Epidermal melanocyte (primary cell): ENCODE results near the gene GSK3B.

Source experiments
- DNase-seq: peaks from one replicate; pipeline ENCODE4 v3.0.0; 2011; ENCODE audit warnings: low spot score; ENCODE audit not compliant: insufficient read length

GSK3B gene

DNA sequence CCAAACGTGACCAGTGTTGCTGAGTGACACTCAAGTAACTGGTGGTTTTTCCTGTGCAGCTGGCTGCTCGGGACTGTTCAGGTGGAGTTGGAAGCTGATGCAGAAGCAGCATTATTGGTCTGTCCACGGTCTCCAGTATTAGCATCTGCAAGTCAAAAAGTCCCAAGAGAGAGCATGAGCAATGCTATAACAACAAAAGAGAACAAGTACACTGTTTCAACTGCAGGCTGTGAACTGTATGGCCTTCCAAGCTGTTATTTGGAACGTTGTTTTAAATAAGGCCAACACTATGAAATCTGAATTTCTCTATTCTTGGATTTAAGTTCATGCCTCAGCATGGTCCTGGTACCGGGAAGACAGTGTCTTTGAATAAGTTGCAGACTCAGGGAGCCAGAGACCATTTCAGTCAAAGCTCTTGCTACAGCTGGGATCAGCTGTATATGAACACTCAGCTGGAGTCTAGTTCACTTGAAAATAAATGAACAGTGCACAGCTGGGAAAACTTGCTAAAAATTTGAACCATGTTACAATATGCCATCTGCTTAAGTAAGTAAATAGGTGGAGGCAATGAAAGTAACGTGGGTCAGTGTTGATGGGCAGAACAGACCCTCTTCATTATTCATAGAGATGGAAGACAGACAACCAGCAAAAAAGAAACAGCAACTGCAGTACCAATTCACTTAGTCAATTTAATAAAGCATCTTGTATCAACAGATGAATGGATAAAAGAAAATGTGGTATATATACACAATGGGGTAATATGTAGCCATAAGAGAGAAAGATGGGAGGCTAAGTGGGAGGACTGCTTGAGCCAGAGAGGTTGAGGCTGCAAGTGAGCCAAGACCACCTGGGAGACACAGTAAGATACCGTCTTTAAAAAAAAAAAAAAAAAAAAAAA lies 267.3 kb downstream of the GSK3B start:
- no peak for DNase-seq

- no peak for DNase-seq
These were observed 268.4 kb downstream of the GSK3B start for GRCh38 chr3:119825820-119826219.

DNA sequence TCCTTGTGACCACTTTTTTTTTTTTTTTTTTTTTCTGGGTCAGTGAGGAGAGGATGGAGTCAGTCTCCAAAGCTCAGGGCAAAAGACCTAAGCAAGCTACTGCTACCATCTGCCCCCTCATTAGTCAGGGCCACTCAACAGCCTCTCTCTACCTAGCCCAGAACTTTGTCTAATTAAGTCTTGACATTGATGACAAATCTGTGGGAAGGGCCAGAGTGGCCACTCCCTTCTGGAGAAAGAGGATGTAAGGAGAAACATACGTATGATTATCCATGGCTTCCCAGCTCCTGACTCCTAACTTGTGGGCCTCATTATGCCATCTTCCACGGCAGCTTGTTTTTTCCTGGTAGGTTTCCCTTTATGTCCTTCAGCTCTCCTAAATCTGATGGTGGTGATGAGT lies 274.4 kb downstream of the GSK3B start:
- DNase-seq: no peak

DNA sequence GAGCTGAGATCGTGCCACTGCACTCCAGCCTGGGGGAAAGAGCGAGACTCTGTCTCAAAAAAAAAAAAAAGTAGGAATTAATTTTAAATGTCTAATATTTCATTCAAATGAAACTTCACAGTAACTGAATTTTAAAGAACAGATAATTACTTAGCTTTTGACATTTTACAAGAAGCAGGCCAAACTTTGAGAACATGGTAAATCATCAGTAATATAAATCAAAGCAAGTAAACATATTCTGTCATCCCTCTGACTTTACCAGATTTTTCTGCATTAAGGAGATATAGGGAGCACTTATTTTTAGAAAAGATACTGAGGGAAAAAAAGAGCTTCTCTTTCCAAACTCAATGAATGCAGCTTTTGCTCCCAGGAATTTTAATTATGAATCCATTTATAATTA lies 275.3 kb downstream of the GSK3B start:
- no peak for DNase-seq

DNA sequence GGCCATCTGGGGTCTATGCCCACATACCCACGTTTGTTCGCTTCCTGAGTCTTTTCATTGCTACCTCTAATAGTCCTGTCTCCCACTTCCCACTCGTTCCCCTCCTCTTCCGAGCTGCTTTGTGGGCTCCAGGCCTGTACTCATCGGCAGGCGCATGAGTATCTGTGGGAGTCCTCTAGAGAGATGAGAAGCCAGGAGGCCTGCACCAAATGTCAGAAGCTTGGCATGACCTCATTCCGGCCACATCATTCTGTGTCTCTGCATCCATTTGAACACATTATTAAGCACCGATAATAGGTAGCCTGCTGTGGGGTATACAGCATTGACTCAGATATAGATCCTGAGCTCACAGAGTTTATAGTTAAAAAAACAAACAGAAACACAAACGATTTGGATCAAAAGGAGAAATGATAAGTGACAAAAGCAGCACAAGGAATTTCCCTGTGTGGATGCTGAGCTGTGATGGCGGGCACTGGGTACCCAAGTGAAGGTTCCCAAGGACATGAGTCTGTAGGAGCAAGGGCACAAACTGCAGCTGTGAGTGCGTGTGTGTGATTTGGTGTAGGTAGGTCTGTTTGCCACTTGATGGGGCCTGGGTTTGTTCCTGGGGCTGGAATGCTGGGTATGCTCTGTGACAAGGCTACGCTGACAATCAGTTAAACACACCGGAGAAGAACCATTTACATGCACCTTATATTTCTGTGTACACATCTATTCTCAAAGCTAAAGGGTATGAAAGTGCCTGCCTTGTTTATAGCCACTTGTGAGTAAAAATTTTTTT lies 276.5 kb downstream of the GSK3B start:
- DNase-seq: no peak

DNA sequence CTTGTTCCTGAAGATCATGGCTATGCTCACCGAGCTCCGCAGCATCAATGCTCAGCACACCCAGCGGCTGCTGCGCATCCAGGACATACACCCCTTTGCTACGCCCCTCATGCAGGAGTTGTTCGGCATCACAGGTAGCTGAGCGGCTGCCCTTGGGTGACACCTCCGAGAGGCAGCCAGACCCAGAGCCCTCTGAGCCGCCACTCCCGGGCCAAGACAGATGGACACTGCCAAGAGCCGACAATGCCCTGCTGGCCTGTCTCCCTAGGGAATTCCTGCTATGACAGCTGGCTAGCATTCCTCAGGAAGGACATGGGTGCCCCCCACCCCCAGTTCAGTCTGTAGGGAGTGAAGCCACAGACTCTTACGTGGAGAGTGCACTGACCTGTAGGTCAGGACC lies 277.2 kb downstream of the GSK3B start:
- DNase-seq: no peak

GRCh38 chr3:119815716-119816115 lies 278.5 kb downstream of the GSK3B start:
- no peak for DNase-seq

GRCh38 chr3:119812491-119813058 lies 281.7 kb downstream of the GSK3B start:
- DNase-seq: no peak

DNA sequence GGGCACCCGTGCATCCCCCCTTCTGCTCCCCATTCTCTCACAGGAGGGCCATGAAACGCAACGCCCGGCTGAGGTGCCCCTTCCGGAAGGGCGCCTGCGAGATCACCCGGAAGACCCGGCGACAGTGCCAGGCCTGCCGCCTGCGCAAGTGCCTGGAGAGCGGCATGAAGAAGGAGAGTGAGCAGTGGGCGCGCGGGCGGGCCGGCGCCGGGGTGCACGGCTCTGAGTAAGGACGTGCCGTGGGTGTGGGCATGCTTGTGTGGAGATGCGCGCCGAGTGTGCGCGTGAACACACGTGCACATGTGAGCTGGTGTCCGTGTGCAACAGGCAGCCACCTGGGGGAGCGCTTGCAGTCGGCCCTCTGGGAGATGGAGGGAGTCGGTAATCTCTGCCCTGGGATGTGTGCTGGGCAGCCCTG lies 284.2 kb downstream of the GSK3B start:
- no peak for DNase-seq

DNA sequence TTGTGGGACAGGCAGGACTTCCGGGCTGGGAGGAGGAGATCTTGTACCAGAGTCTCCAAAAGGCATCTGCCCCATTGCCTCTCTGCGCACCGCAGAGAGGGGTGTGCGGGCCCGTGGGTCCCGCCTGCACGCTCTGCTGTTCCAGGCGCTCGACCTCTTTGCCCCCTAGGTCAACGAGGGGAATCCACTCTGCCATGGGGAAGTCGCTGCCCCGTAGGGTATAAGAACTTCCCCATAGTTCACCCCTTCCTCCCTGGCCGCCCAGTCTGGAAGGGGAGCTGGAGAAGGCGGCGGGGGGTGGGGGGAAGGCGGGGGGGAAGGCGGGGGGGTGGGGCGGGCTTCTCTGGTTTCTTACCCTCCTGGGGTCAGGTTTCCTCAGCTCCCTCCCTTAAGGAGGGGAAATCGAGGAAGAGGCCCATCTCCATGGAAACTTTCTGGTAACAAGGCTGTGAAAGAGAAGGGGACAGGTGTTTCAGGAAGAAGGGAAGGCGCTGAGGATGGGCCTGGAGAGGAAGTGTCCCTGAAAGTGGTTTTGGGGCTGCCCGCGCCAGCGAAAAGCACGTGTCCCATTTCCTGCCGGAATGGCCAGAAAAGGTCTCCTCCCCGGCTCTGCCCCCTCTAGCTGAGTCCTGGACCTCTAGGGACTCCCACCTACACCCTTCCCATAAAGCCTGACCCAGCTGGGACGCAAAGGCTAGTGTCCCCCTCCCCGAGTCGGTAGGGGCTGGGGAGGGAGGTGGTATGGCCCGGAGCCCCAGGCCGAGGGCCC lies 284.8 kb downstream of the GSK3B start:
- no peak for DNase-seq

DNA sequence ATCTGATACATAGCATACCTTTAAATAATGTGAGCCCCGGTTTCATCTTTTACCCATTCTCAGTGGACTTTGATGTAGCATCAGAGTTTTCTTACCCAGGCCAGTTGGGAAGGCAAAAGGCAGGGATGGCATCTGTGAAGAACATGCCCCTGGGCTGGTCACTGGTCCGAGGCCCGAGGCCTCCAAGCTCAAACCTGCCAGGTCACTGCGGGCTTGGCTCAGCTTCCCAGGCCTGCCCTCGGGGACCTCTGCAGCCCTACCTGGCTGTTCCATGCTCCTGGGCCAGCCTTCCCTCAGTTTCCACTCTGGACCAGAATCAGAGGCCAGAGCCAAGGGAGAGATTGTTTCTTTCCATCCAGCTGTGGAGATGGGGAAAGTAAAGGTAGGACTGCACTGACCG lies 285.4 kb downstream of the GSK3B start:
- DNase-seq: no peak

DNA sequence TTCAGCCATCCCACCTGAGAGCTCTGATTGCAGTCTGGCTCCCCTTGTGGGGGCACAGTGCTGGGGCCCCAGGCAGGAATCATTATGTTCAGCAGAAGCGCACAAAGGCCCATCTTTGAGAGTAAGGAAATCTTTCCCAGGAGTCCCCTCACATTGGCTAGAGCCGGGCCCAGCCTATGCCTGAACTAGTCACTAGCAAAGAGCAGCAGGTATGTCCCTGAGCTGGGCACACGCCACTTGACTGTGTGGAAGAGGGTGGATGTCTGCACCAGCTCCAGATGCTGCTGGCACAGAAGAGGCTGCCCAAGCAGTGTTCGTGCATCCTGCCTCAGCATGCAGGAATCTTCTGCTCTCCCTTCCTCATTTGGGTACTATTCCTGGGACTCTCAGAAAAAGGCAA lies 286.0 kb downstream of the GSK3B start:
- no peak for DNase-seq

DNA sequence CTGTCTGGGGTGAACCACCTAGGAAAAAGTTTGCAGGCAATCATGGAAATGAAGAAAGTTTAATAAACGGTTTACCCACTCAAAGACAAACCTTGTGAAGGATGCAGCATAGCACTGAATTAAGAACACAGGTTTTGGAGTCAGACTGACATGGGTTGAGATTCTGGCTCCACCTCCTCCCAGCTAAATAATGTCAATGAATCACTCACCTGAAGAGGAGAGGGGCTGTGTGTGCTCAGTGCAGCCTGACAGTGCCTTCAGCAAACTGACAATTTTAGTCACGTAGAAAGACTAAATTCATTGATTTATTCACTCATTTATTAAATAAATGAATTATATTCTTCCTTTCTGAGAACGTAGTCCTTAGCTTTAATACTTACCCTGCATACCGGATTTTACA lies 293.4 kb downstream of the GSK3B start:
- DNase-seq: no peak

DNA sequence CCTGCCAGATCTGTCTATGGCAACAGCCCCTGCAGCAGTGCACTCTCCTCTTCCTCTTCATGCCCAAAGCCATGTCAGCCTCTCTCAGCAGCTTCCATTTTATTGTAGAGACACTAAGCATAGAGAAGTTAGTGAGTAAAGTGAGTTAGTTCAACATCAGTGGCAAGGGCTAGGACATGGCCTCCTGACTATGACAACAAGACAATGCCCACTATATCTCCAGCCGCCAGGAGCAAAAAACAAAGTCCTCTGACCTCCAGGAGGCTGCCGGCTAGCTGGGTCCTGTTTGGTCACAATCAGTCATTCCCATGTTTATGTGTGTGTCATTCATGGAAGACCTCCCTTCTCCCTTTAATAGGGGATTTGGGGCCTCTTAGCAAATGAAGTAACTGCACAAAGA lies 297.5 kb downstream of the GSK3B start:
- no peak for DNase-seq

DNA sequence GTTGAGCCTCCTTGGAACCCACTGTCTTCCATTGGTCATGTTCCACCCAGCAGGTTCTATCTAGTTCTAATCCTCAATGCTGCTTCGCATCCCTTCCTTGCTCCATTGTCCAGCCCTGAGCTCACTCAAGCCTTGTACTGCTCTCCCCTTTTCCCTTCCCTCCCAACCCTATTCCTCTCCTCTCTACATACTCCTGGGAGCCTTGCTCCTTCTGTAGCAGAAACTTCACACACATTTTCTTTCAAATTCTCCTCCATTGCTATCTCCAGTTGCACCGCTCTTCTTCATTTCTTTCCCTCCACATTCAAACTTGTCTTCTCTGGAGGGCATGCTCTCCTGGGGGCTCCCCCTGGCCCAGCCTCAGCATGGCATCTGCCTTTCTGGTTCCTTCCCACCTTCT lies 297.9 kb downstream of the GSK3B start:
- no peak for DNase-seq

DNA sequence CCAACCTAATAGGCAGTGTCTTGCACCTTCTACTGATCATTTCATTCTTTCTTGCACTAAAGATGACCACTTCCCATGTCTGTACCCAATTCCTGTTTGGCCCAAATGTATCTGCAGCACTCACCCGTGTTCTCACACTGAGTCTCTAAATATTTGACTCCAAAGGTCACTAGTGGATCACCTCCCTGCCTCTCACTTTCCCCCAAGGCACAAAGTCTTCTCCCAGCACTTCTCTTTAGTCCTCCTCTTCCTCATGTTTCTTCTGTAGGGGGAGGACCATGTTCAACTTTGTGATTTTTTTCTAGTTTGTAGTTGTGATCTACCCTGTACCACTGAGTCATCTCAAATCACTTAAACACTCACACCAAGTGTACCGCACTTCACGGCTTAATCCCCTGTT lies 298.4 kb downstream of the GSK3B start:
- DNase-seq: no peak

- DNase-seq: no peak
These were observed 299.2 kb downstream of the GSK3B start for GRCh38 chr3:119794971-119795612.

DNA sequence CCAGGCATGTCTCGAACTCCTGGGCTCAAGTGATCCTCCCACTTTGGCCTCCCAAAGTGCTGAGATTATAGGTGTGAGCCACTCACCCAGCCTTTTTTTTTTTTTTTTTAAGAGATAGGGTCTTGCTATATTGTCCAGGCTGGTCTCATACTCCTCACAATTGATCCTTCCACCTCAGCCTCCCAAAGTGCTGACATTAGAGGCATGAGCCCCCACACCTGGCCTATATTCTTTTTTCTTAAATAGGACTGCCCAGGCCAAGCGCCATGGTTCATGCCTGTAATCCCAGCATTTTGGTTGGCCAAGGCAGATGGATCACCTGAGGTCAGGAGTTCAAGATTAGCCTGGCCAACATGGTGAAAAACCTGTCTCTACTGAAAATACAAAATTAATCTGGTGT lies 299.8 kb downstream of the GSK3B start:
- DNase-seq: no peak

- DNase-seq: no peak
These were observed 302.0 kb downstream of the GSK3B start for GRCh38 chr3:119792270-119792669.

GRCh38 chr3:119790369-119790768 lies 303.9 kb downstream of the GSK3B start:
- DNase-seq: no peak

DNA sequence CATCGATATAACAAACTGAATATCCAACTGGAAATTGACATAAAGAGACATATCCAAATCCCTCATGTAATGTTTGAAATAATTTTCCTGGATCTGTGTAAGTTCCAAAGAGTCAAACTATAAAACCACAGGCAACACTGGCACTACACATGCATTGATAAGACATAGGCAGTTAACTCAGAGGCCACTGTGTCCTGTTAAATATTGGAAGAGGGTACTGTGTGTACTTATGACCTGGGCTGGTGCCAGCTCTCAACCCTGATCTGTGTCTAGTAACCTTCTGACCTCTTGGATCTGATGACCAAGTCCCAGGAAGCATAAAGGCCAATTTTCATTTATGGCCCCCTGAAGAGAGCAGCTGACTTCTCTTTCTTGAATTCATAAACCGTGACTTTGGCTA lies 307.8 kb downstream of the GSK3B start:
- no peak for DNase-seq
